Measurements from ENCODE around the gene EPHB2. TPM values are rescaled to one million over a fixed set of nuclear protein-coding genes. Genes with fewer than 3 reads are reported as not detected.

EPHB2 gene
- total RNA-seq, 1 donor from 2014 or later, result 69.4 TPM

DNA sequence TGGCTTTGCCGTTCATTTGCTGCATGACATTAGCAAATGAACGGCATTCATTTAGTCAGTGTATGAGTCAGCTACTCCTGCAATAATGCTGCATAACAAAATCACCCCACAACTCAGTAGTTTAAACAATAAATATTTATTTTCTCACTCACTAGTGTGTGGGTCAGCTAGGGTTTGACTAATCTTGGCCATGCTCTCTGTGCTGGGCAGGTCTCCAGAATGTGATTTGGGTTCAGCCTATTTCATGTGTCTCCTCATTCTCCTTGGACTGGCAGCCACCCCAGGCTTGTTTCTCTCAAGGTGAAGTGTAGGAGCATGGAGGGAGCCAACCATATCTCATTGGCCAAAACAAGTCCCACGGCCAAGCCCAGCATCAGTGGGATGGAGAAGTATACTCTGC, 157.7 kb downstream of the EPHB2 start:
- H3K27me3 Mint-ChIP-seq, result no peaks in the 10 kb centered on the region

GRCh38 chr1:22869325-22869724, 158.7 kb downstream of the EPHB2 start:
- Mint-ChIP-seq H3K4me1 (ENCODE audit: low read depth) (no peaks in the 10 kb centered on the region), H3K9me3 (ENCODE audit: low read depth) (no peaks in the 10 kb centered on the region), H3K27ac (no peak overlapping the region), H3K36me3 (ENCODE audit: insufficient read depth) (peaks cover 33% of the 10 kb centered on the region), H3K27me3 (no peaks in the 10 kb centered on the region), H3K4me3 (ENCODE audit: low read depth) (no peak overlapping the region)
- TF ChIP-seq, protein P1, sequence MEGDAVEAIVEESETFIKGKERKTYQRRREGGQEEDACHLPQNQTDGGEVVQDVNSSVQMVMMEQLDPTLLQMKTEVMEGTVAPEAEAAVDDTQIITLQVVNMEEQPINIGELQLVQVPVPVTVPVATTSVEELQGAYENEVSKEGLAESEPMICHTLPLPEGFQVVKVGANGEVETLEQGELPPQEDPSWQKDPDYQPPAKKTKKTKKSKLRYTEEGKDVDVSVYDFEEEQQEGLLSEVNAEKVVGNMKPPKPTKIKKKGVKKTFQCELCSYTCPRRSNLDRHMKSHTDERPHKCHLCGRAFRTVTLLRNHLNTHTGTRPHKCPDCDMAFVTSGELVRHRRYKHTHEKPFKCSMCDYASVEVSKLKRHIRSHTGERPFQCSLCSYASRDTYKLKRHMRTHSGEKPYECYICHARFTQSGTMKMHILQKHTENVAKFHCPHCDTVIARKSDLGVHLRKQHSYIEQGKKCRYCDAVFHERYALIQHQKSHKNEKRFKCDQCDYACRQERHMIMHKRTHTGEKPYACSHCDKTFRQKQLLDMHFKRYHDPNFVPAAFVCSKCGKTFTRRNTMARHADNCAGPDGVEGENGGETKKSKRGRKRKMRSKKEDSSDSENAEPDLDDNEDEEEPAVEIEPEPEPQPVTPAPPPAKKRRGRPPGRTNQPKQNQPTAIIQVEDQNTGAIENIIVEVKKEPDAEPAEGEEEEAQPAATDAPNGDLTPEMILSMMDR (IDR thresholded peaks at IDR 0.05; ENCODE audit: unreplicated experiment), result no peak
- DNase-seq (ENCODE audit: low spot score, unreplicated experiment), result no peak

More for the DNA sequence above, 157.7 kb downstream of the EPHB2 start:
- no peak overlapping the region for H3K27ac Mint-ChIP-seq
- H3K9me3 Mint-ChIP-seq (ENCODE audit: low read depth), result no peaks in the 10 kb centered on the region
- H3K36me3 Mint-ChIP-seq (ENCODE audit: insufficient read depth), result peaks cover 29% of the 10 kb centered on the region
- H3K4me1 Mint-ChIP-seq (ENCODE audit: low read depth), result no peaks in the 10 kb centered on the region
- TF ChIP-seq, protein P1 (IDR thresholded peaks at IDR 0.05; ENCODE audit: unreplicated experiment), result no peak
- DNase-seq (ENCODE audit: low spot score, unreplicated experiment), result no peak
- H3K4me3 Mint-ChIP-seq (ENCODE audit: low read depth), result no peak overlapping the region

- no peak overlapping the region for H3K27ac Mint-ChIP-seq
- no peaks in the 10 kb centered on the region for H3K9me3 Mint-ChIP-seq (ENCODE audit: low read depth)
- TF ChIP-seq, protein P1 (IDR thresholded peaks at IDR 0.05; ENCODE audit: unreplicated experiment), result no peak
- peaks cover 28% of the 10 kb centered on the region for H3K36me3 Mint-ChIP-seq (ENCODE audit: insufficient read depth)
- no peaks in the 10 kb centered on the region for H3K27me3 Mint-ChIP-seq
- no peak for DNase-seq (ENCODE audit: low spot score, unreplicated experiment)
- H3K4me3 Mint-ChIP-seq (ENCODE audit: low read depth), result no peak overlapping the region
- H3K4me1 Mint-ChIP-seq (ENCODE audit: low read depth), result no peaks in the 10 kb centered on the region
These were observed 159.7 kb downstream of the EPHB2 start for GRCh38 chr1:22870201-22870871.

GRCh38 chr1:22872981-22873664, 162.5 kb downstream of the EPHB2 start:
- peaks cover 6% of the 10 kb centered on the region for H3K4me1 Mint-ChIP-seq (ENCODE audit: low read depth)
- H3K4me3 Mint-ChIP-seq (ENCODE audit: low read depth), result no peak overlapping the region
- no peaks in the 10 kb centered on the region for H3K9me3 Mint-ChIP-seq (ENCODE audit: low read depth)
- H3K27ac Mint-ChIP-seq, result peak overlapping the region; percentile 54
- peaks cover 15% of the 10 kb centered on the region for H3K36me3 Mint-ChIP-seq (ENCODE audit: insufficient read depth)
- no peaks in the 10 kb centered on the region for H3K27me3 Mint-ChIP-seq
- TF ChIP-seq, protein P1 (IDR thresholded peaks at IDR 0.05; ENCODE audit: unreplicated experiment), result no peak
- DNase-seq (ENCODE audit: low spot score, unreplicated experiment), result no peak

DNA sequence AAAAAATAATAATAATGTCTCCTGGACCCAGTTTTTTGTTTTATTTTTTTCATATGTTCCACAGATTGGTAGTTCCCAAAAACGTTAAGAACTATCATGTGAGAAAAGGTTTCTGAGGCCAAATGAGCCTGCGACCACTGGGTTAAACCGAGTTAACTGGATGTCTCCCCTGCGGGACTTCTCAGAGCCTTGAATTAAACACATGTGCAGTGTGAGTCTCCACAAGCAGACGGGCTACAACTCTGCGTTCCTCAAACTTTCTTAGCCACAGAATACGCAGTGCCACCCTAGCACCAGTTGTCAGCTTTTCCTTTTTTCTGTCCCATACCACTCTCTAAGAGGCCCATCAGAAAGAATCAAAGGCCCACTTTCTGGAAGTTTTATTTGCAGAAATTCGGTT, 164.1 kb downstream of the EPHB2 start:
- H3K4me3 Mint-ChIP-seq (ENCODE audit: low read depth), result no peak overlapping the region
- TF ChIP-seq, protein P1 (IDR thresholded peaks at IDR 0.05; ENCODE audit: unreplicated experiment), result no peak
- peaks cover 13% of the 10 kb centered on the region for H3K36me3 Mint-ChIP-seq (ENCODE audit: insufficient read depth)
- H3K27me3 Mint-ChIP-seq, result no peaks in the 10 kb centered on the region
- H3K9me3 Mint-ChIP-seq (ENCODE audit: low read depth), result no peaks in the 10 kb centered on the region
- no peak overlapping the region for H3K27ac Mint-ChIP-seq
- DNase-seq (ENCODE audit: low spot score, unreplicated experiment), result no peak
- peaks cover 6% of the 10 kb centered on the region for H3K4me1 Mint-ChIP-seq (ENCODE audit: low read depth)
